Ovary (tissue), 9 donors: ENCODE measurements around the gene LMX1B. TPM values are rescaled to one million over a fixed set of nuclear protein-coding genes. Genes with fewer than 3 reads are reported as not detected.
"Not testable (repeated sequence)": the region's sequence is repeated elsewhere in the genome, so short reads cannot be mapped to it uniquely, and the experiment has no call there.

Experiments used
- DNase-seq, 5 donors: peaks; one replicate each; pipeline ENCODE4 v3.0.0-alpha.2; 2019 to 2020
- H3K27ac ChIP-seq, 2 donors: fragments of 200-600 bp; one replicate each; pipeline versions ENCODE4 v1.5.1 to v1.8.0; 2019 to 2022
- H3K27me3 ChIP-seq: fragments of 200-600 bp; one replicate; pipeline ENCODE4 v1.8.0; 2022
- H3K36me3 ChIP-seq: fragments of 200-600 bp; sonication (generic); one replicate; pipeline ENCODE4 v1.5.1; 2019
- H3K4me1 ChIP-seq: one replicate; pipeline ENCODE4 v1.8.1; 2013; ENCODE audit warnings: mild to moderate bottlenecking, moderate library complexity; ENCODE audit not compliant: insufficient read depth
- H3K4me3 ChIP-seq: fragments of 200-600 bp; sonication (generic); one replicate; pipeline ENCODE4 v1.5.1; 2017
- H3K9me3 ChIP-seq, 2 donors: fragments of 200-600 bp in 1 of 2; sonication (generic) in 1 of 2; one replicate each; pipeline versions ENCODE4 v1.5.1 to v1.8.1; 2013 to 2019; ENCODE audit warnings: mild to moderate bottlenecking in 1 of 2, moderate library complexity in 1 of 2
- CTCF ChIP-seq, 3 donors: fragments of 450-650 bp in 2 of 3; fragments of 200-600 bp in 1 of 3; IDR thresholded peaks; one replicate each; pipeline versions ENCODE4 v1.5.1 to v1.8.0; 2016 to 2022; ENCODE audit warnings: antibody characterized with exemption in 3 of 3, mild to moderate bottlenecking in 1 of 3
- EP300 ChIP-seq: sonication (generic); formaldehyde crosslinking; IDR thresholded peaks from one replicate; pipeline ENCODE4 v1.6.1; 2017; ENCODE audit warnings: antibody characterized with exemption
- POLR2A ChIP-seq: fragments of 450-650 bp; IDR thresholded peaks from one replicate; pipeline ENCODE4 v1.6.1; 2017; ENCODE audit warnings: antibody characterized with exemption, mild to moderate bottlenecking, moderate library complexity
- WGBS, 3 donors: extraction: QIAGEN DNeasy Blood & Tissue Kit in 1 of 3; methylation state at CpG; one replicate each; pipeline versions ENCODE4 v1.1.5 to v1.1.7; 2013 to 2017; 5-methylcytosine and 5-hydroxymethylcytosine counted together
- intact Hi-C, 4 donors: fragments of 100-400 bp; cut with DNase I; formaldehyde crosslinking; loops; one replicate each; pipeline versions ENCODE4 v1.11.0 to v1.15.1; 2022 to 2023
- polyA plus RNA-seq, 2 donors: library from polyadenylated mRNA; stranded (reverse); fragments of 200-250 nt in 1 of 2; fragments of 350-450 nt in 1 of 2; fragmentation: Illumina TruSeq in 1 of 2; extraction: RNeasy Lipid Tissue Mini Kit (QIAGEN cat#74804) in 1 of 2; gene quantifications; one replicate each; pipeline ENCODE4 v1.2.3, GENCODE V29; 2013 to 2014
- total RNA-seq, 7 donors: library from RNA; depleted of rRNA in 2 of 7; stranded (reverse); fragments of >200 nt in 2 of 7; fragmentation: NEBNext Ultra II Directional in 3 of 7; extraction: Animal tissue kit (Norgen Biotek cat#: 25700) in 3 of 7; gene quantifications; one replicate each; pipeline versions ENCODE4 v1.1.0 to v1.2.4, GENCODE V29; 2016 to 2023
- donor health status: DM: no; HTN: no; CAD: no; lungs with moderate emphysema.
- donor health status: DM: no; HTN: no; CAD: no.
- donor health status: Bipolar disorder and iron deficiency.
- donor health status: DM: yes; HTN: yes; CAD: no.
- donor health status: DM: no; HTN: no; CAD: no.
- donor health status: DM: yes; HTN: yes; CAD: no.

Gene LMX1B
- total and polyA plus RNA-seq, 9 donors = 0.08 to 0.20 TPM; not detected in 7

- DNase-seq = no peak
- H3K4me3 ChIP-seq = no peak overlapping the region
- TF ChIP-seq EP300 (no peak), CTCF (IDR thresholded peaks at IDR 0.05) (no peak), POLR2A (no peak)
- H3K4me1 ChIP-seq = no peaks in the 10 kb centered on the region
- no peaks in the 10 kb centered on the region for H3K27me3 ChIP-seq
- H3K9me3 ChIP-seq = no peaks in the 10 kb centered on the region
- no peak overlapping the region for H3K27ac ChIP-seq
- intact Hi-C loops = no loop called here
- no peaks in the 10 kb centered on the region for H3K36me3 ChIP-seq
Observed at GRCh38 chr9:126715382-126715781, 101.7 kb downstream of the LMX1B start.

- intact Hi-C loops, H3K4me3 ChIP-seq: not testable (repeated sequence)
- 83 to 89% (median 85%) methylated on average over 5 of the region's 5 CpGs for WGBS, 3 donors
Observed at GRCh38 chr9:126717441-126717840, 103.7 kb downstream of the LMX1B start.

GRCh38 chr9:126719618-126720031, 105.9 kb downstream of the LMX1B start:
- no peaks in the 10 kb centered on the region for H3K27me3 ChIP-seq
- H3K36me3 ChIP-seq = no peaks in the 10 kb centered on the region
- H3K9me3 ChIP-seq = no peaks in the 10 kb centered on the region
- H3K4me3 ChIP-seq = no peak overlapping the region
- WGBS, 3 donors = 41 to 52% (median 49%) methylated on average over 6 of the region's 6 CpGs
- TF ChIP-seq EP300 = no peak
- no peak for TF ChIP-seq CTCF (IDR thresholded peaks at IDR 0.05)
- no peak for TF ChIP-seq POLR2A
- no peak overlapping the region for H3K27ac ChIP-seq
- peaks cover 2% of the 10 kb centered on the region for H3K4me1 ChIP-seq
- DNase-seq = no peak
- intact Hi-C loops = no loop called here

More at GRCh38 chr9:126717441-126717840, 103.7 kb downstream of the LMX1B start:
- not testable (repeated sequence) for H3K27me3 ChIP-seq, H3K4me1 ChIP-seq, H3K27ac ChIP-seq, DNase-seq, H3K36me3 ChIP-seq, H3K9me3 ChIP-seq

- H3K4me1 ChIP-seq = peaks cover 2% of the 10 kb centered on the region
- no peaks in the 10 kb centered on the region for H3K36me3 ChIP-seq
- no peak overlapping the region for H3K27ac ChIP-seq
- H3K9me3 ChIP-seq = no peaks in the 10 kb centered on the region
- 81 to 87% (median 82%) methylated on average over 5 of the region's 5 CpGs for WGBS, 3 donors
- TF ChIP-seq POLR2A (no peak), CTCF (IDR thresholded peaks at IDR 0.05) (no peak), EP300 (no peak)
- intact Hi-C loops = no loop called here
- no peak overlapping the region for H3K4me3 ChIP-seq
- H3K27me3 ChIP-seq = no peaks in the 10 kb centered on the region
- no peak for DNase-seq
Observed at GRCh38 chr9:126720036-126720435, 106.3 kb downstream of the LMX1B start.

- intact Hi-C loops = no loop called here
- H3K36me3 ChIP-seq = no peaks in the 10 kb centered on the region
- TF ChIP-seq EP300 (no peak), CTCF (IDR thresholded peaks at IDR 0.05) (no peak), POLR2A (no peak)
- no peak overlapping the region for H3K27ac ChIP-seq
- no peaks in the 10 kb centered on the region for H3K9me3 ChIP-seq
- no peak for DNase-seq
- peaks cover 2% of the 10 kb centered on the region for H3K4me1 ChIP-seq
- 81 to 83% (median 82%) methylated on average over 19 of the region's 19 CpGs for WGBS, 3 donors
- peaks cover 4% of the 10 kb centered on the region for H3K27me3 ChIP-seq
- H3K4me3 ChIP-seq = no peak overlapping the region
Observed at GRCh38 chr9:126720661-126721563, 107.2 kb downstream of the LMX1B start.
